H1 (cell line): Measurements from ENCODE around the gene PTGES.

Experiments
- ASH2L ChIP-seq: fragments of 200-600, 300-600 bp; sonication (generic); IDR thresholded peaks from one replicate; pipeline ENCODE4 v1.7.1; 2017; ENCODE audit warnings: low read length
- BACH1 ChIP-seq: IDR thresholded peaks from 2 replicates; pipeline ENCODE4 v1.6.1; 2012; ENCODE audit warnings: low read length, improper control_type of control experiment
- BRCA1 ChIP-seq: IDR thresholded peaks from 2 replicates; pipeline ENCODE4 v1.6.1; 2012; ENCODE audit warnings: low read depth, low read length, improper control_type of control experiment
- CREB1 ChIP-seq: IDR thresholded peaks from 2 replicates; pipeline ENCODE4 v1.6.1; 2012; ENCODE audit warnings: inconsistent platforms
- CTCF ChIP-seq, 3 experiments: IDR thresholded peaks; 1 replicate in 2 of 3; 2 replicates in 1 of 3; pipeline versions ENCODE4 v1.5.1 to v1.6.1; 2011; ENCODE audit warnings: low read length in 3 of 3, mild to moderate bottlenecking in 3 of 3, inconsistent platforms in 2 of 3, low read depth in 1 of 3, moderate library complexity in 1 of 3; ENCODE audit not compliant: insufficient read depth in 1 of 3; ENCODE audit errors: control extremely low read depth in 1 of 3
- EP300 ChIP-seq, 2 experiments: IDR thresholded peaks; 1 replicate in 1 of 2; 2 replicates in 1 of 2; pipeline ENCODE4 v1.6.1; 2011 to 2012; ENCODE audit warnings: low read depth in 2 of 2, low read length in 2 of 2, mild to moderate bottlenecking in 2 of 2, borderline replicate concordance in 1 of 2, inconsistent platforms in 1 of 2, moderate library complexity in 1 of 2
- HDAC2 ChIP-seq, 2 experiments: fragments of 300-600 bp in 1 of 2; sonication (generic) in 1 of 2; IDR thresholded peaks; 2 replicates each; pipeline ENCODE4 v1.6.1; 2011 to 2012; ENCODE audit warnings: low read depth in 2 of 2, low read length in 2 of 2, mild to moderate bottlenecking in 2 of 2, moderate library complexity in 2 of 2, borderline replicate concordance in 1 of 2, inconsistent platforms in 1 of 2
- MAX ChIP-seq: IDR thresholded peaks from 2 replicates; pipeline ENCODE4 v1.6.1; 2012; ENCODE audit warnings: inconsistent platforms
- PHF8 ChIP-seq: fragments of 200-600 bp; sonication (generic); conservative IDR thresholded peaks from 2 replicates; pipeline ENCODE4 v1.7.1; 2012; ENCODE audit warnings: low read depth, mild to moderate bottlenecking, inconsistent platforms, low read length, moderate library complexity
- POLR2AphosphoS5 ChIP-seq: IDR thresholded peaks from 2 replicates; pipeline ENCODE4 v1.6.1; 2011; ENCODE audit warnings: low read depth, low read length
- RAD21 ChIP-seq, 2 experiments: IDR thresholded peaks in 1 of 2; conservative IDR thresholded peaks in 1 of 2; 2 replicates each; pipeline ENCODE4 v1.6.1; 2011; ENCODE audit warnings: low read depth in 2 of 2, low read length in 2 of 2, improper control_type of control experiment in 1 of 2, inconsistent platforms in 1 of 2, mild to moderate bottlenecking in 1 of 2, moderate library complexity in 1 of 2
- RFX5 ChIP-seq: IDR thresholded peaks from 2 replicates; pipeline ENCODE4 v1.6.1; 2011; ENCODE audit warnings: low read depth, low read length, improper control_type of control experiment, borderline replicate concordance
- TCF12 ChIP-seq: IDR thresholded peaks from 2 replicates; pipeline ENCODE4 v1.6.1; 2011; ENCODE audit warnings: low read depth, mild to moderate bottlenecking, low read length

GRCh38 chr9:129724456-129725190 lies 28.2 kb downstream of the PTGES start:
- no peak for TF ChIP-seq POLR2AphosphoS5
- no peak for TF ChIP-seq TCF12
- no peak for TF ChIP-seq HDAC2 (IDR thresholded peaks at IDR 0.05; ENCODE audit: borderline replicate concordance in 1 of 2, low read depth in 2 of 2, low read length in 2 of 2)
- TF ChIP-seq RAD21 (IDR thresholded peaks at IDR 0.05 in 1 of 2, conservative IDR thresholded peaks at IDR 0.05 in 1 of 2; ENCODE audit: low read depth in 2 of 2, low read length in 2 of 2): no peak
- no peak for TF ChIP-seq CTCF (IDR thresholded peaks at IDR 0.05; ENCODE audit: control extremely low read depth in 1 of 3, insufficient read depth in 1 of 3, low read depth in 1 of 3, low read length in 3 of 3)
- no peak for TF ChIP-seq CREB1
- TF ChIP-seq ASH2L: no peak
- no peak for TF ChIP-seq PHF8
- TF ChIP-seq RFX5: no peak
- no peak for TF ChIP-seq MAX
- TF ChIP-seq BRCA1: no peak
- no peak for TF ChIP-seq BACH1
- TF ChIP-seq EP300 (IDR thresholded peaks at IDR 0.05; ENCODE audit: borderline replicate concordance in 1 of 2, low read depth in 2 of 2, low read length in 2 of 2): no peak
